Uterus (tissue), 4 donors: ENCODE data around the gene TSHZ2. TPM values are rescaled to one million over a fixed set of nuclear protein-coding genes. Genes with fewer than 3 reads are reported as not detected.

ENCODE experiments used
- DNase-seq, 2 donors: peaks; one replicate each; pipeline ENCODE4 v3.0.0-alpha.2; 2019 to 2020
- H3K27ac ChIP-seq, 2 donors: fragments of 200-600 bp; sonication (generic); 1 replicate in 1 of 2; 2 replicates in 1 of 2; pipeline ENCODE4 v1.5.1; 2016 to 2018
- H3K27me3 ChIP-seq, 2 donors: fragments of 200-600 bp; sonication (generic); one replicate each; pipeline ENCODE4 v1.5.1; 2018 to 2019; ENCODE audit warnings: control low read depth in 1 of 2
- H3K36me3 ChIP-seq, 2 donors: fragments of 200-600 bp; sonication (generic); one replicate each; pipeline ENCODE4 v1.5.1; 2019; ENCODE audit warnings: control low read depth in 1 of 2
- H3K4me1 ChIP-seq, 2 donors: fragments of 200-600 bp; sonication (generic); one replicate each; pipeline ENCODE4 v1.5.1; 2018 to 2019; ENCODE audit warnings: control low read depth in 1 of 2
- H3K4me3 ChIP-seq, 2 donors: fragments of 200-600 bp; sonication (generic); 1 replicate in 1 of 2; 2 replicates in 1 of 2; pipeline ENCODE4 v1.5.1; 2018 to 2019; ENCODE audit warnings: mild to moderate bottlenecking in 1 of 2
- H3K9me3 ChIP-seq, 2 donors: fragments of 200-600 bp; sonication (generic); one replicate each; pipeline ENCODE4 v1.5.1; 2019; ENCODE audit warnings: control low read depth in 1 of 2
- POLR2A ChIP-seq, 2 donors: fragments of 450-650 bp; IDR thresholded peaks; one replicate each; pipeline ENCODE4 v1.6.1; 2016; ENCODE audit warnings: antibody characterized with exemption in 2 of 2, mild to moderate bottlenecking in 1 of 2, moderate library complexity in 1 of 2
- intact Hi-C: fragments of 100-400 bp; cut with DNase I; formaldehyde crosslinking; loops from one replicate; pipeline ENCODE4 v1.15.1; 2023; ENCODE audit warnings: low total_unique reads
- total RNA-seq, 4 donors: library from RNA; depleted of rRNA in 3 of 4; stranded (reverse); fragments of >200 nt in 3 of 4; gene quantifications; one replicate each; pipeline versions ENCODE4 v1.1.0 to v1.2.4, GENCODE V29; 2014 to 2023
- TF ChIP-seq, protein P1 (sequence below), 4 experiments: fragments of 200-600 bp in 2 of 4; fragments of 450-650 bp in 2 of 4; sonication (generic) in 2 of 4; IDR thresholded peaks; one replicate each; pipeline ENCODE4 v1.5.1; 2016 to 2019; ENCODE audit warnings: antibody characterized with exemption in 4 of 4, mild to moderate bottlenecking in 2 of 4, moderate library complexity in 1 of 4
- donor health status: DM: yes; HTN: yes; CAD: no.

The TSHZ2 gene
- total RNA-seq, 4 donors from 2014 or later = 22.0 to 50.1 (median 33.1) TPM

DNA sequence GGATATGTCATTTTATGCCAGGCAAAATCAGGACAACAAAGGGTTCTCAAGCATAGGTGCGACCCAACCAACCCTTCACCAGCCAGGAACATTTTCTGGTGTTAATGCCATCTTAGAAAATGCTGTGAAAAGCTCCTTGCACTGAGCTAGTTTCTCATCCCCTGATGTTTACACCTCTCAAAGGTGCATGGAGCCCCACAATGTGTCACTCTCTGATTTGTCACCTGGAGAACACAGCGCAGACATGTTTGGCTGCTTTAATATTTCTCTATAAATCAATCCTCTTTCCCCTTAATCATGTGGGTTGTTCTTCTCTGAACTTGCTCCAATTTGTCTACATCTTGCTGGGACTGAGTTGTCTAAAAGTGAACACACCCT is 244.3 kb downstream of the TSHZ2 start:
- intact Hi-C loops = no loop called here
- no peaks in the 10 kb centered on the region for H3K36me3 ChIP-seq
- no peaks in the 10 kb centered on the region for H3K9me3 ChIP-seq
- TF ChIP-seq POLR2A (IDR thresholded peaks at IDR 0.05) = no peak
- TF ChIP-seq, protein P1, sequence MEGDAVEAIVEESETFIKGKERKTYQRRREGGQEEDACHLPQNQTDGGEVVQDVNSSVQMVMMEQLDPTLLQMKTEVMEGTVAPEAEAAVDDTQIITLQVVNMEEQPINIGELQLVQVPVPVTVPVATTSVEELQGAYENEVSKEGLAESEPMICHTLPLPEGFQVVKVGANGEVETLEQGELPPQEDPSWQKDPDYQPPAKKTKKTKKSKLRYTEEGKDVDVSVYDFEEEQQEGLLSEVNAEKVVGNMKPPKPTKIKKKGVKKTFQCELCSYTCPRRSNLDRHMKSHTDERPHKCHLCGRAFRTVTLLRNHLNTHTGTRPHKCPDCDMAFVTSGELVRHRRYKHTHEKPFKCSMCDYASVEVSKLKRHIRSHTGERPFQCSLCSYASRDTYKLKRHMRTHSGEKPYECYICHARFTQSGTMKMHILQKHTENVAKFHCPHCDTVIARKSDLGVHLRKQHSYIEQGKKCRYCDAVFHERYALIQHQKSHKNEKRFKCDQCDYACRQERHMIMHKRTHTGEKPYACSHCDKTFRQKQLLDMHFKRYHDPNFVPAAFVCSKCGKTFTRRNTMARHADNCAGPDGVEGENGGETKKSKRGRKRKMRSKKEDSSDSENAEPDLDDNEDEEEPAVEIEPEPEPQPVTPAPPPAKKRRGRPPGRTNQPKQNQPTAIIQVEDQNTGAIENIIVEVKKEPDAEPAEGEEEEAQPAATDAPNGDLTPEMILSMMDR (IDR thresholded peaks at IDR 0.05) = no peak
- H3K27ac ChIP-seq = no peak overlapping the region
- no peak for DNase-seq
- H3K4me1 ChIP-seq = no peaks in the 10 kb centered on the region
- no peaks in the 10 kb centered on the region for H3K27me3 ChIP-seq
- H3K4me3 ChIP-seq = no peak overlapping the region

DNA sequence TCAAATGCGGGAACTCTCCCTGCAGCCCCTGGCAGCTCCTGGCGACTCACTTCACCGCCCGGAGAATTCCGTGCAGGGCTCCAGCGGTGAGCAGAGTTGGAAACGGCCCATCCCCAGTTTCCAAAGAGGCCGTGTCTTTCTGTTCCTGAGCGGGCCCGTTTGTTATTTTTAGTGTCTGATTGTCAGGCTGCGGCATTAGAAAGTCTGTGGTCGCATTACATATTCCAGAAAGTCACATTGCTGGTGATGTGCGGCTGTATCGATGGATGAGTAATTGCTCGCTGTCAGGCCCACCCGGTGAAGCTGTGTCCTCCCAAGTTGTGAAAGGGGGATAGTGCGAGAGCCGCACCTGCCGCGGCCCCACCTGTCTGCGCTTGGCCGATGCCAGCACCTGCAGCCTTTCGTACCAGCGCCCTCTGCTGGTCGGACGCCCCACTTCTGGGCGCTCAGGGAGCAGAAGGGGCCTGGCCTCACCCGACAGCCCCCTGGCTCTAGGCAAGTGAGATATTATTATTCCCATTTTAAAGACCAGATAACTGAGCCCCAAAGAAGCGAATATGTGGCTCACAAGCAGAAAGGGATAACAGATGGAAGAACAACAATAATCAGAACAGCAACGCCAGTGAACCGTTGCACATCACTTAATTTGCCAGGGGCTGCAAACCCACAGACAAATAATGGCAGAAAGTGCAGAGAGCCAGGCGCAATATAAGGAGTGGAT is 244.9 kb downstream of the TSHZ2 start:
- Histone ChIP-seq H3K36me3 (no peaks in the 10 kb centered on the region), H3K27ac (no peak overlapping the region), H3K9me3 (no peaks in the 10 kb centered on the region), H3K4me1 (no peaks in the 10 kb centered on the region), H3K27me3 (no peaks in the 10 kb centered on the region), H3K4me3 (no peak overlapping the region)
- TF ChIP-seq, protein P1 (IDR thresholded peaks at IDR 0.05) = peak; percentile 79 to 86 (median 82)
- no peak for TF ChIP-seq POLR2A (IDR thresholded peaks at IDR 0.05)
- peak; percentile 54 to 67 for DNase-seq
- intact Hi-C loops = no loop called here

DNA sequence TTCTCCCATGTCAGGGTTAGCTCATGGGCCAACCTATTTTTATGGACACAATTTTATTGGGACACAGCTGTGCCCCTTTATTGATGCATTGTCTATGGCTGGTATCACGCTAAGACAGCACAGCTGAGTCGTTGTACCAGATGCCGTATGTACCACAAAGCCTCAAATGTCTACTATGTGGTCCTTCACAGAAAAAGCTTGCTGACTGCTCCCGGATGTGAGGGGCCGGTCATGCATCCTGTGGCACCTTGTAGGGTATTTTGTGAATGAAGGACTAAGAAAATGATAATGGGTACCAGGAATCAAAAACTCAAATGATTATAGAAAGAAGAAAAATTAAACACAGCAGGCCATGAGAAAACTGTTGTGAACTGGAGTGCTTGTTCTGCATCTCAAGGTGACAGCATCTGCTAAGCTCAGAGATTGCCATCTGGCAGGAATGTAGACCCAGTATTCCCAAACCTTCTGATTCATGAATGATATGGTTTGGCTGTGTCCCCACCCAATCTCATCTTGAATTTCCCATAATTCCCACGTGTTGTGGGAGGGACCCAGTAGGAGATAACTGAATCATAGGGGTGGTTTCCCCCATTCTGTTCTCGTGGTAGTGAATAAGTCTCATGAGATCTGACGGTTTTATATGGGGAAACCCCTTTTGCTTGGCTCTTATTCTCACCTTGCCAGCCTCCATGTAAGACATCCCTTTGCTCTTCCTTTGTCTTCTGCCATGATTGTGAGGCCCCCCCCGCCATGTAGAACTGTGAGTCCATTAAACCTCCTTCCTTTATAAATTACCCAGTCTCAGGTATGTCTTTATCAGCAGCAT is 248.5 kb downstream of the TSHZ2 start:
- intact Hi-C loops = no loop called here
- Histone ChIP-seq H3K36me3 (no peaks in the 10 kb centered on the region), H3K4me1 (no peaks in the 10 kb centered on the region), H3K27ac (no peak overlapping the region), H3K9me3 (no peaks in the 10 kb centered on the region), H3K27me3 (no peaks in the 10 kb centered on the region), H3K4me3 (no peak overlapping the region)
- no peak for DNase-seq
- TF ChIP-seq POLR2A (IDR thresholded peaks at IDR 0.05) = no peak
- TF ChIP-seq, protein P1 (IDR thresholded peaks at IDR 0.05) = no peak

DNA sequence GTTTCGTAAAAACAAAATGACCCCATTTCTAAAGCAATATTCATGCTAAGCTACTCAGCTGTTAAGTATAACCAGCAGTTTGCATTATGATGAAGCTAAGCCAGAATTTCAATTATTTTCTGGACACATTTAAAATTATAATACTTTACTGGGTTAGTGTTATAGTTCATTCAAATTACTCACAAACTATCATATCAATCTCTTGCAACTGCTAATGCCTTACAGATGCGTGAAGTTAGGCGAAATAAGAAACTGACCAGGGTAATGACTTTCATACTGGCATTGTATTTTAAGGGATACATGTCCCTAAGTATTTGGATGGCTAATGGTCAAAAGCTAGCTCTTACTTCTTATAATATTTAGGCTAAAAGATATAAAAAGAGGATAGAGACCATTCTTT is 249.6 kb downstream of the TSHZ2 start:
- DNase-seq = no peak
- no peaks in the 10 kb centered on the region for H3K9me3 ChIP-seq
- intact Hi-C loops = no loop called here
- no peak overlapping the region for H3K27ac ChIP-seq
- H3K36me3 ChIP-seq = no peaks in the 10 kb centered on the region
- no peak overlapping the region for H3K4me3 ChIP-seq
- TF ChIP-seq POLR2A (IDR thresholded peaks at IDR 0.05) = no peak
- H3K4me1 ChIP-seq = no peaks in the 10 kb centered on the region
- no peaks in the 10 kb centered on the region for H3K27me3 ChIP-seq

DNA sequence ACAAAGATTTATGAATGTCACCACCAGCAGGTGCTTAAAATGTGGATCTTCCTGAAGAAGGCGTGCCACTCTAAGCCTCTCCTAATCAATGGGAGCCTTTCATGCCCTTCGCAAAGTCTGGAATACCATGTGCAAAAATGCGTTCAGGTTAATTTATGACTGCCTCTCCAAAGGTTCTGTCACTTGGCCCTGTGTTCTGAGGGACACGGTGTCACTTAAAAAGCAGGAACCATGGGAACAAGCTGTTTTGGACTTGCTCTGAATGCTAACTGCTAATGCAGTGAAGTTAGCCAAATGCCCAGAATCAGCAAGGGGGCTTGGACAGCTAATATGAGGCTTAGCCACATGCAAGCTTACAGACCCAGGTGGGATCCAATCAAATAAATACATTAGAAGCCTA is 250.3 kb downstream of the TSHZ2 start:
- TF ChIP-seq, protein P1 (IDR thresholded peaks at IDR 0.05) = no peak
- TF ChIP-seq POLR2A (IDR thresholded peaks at IDR 0.05) = no peak
- intact Hi-C loops = no loop called here
- Histone ChIP-seq H3K9me3 (no peaks in the 10 kb centered on the region), H3K27ac (no peak overlapping the region), H3K27me3 (no peaks in the 10 kb centered on the region), H3K4me3 (no peak overlapping the region), H3K4me1 (no peaks in the 10 kb centered on the region), H3K36me3 (no peaks in the 10 kb centered on the region)
- DNase-seq = no peak
